Naive B cell (primary cell): ENCODE measurements around the gene ALDH1L2. TPM values are rescaled to one million over a fixed set of nuclear protein-coding genes. Genes with fewer than 3 reads are reported as not detected.
A peak's percentile ranks its signal among the peaks of the same experiment; 100 is the strongest.

ENCODE experiments used
- ATAC-seq, 2 donors: fragments of 150-1000 bp; cut with Tn5 transposase; 2 replicates each; pipeline ENCODE4 v1.10.0; 2021; ENCODE audit warnings: low read depth in 2 of 2, mild to moderate bottlenecking in 2 of 2, moderate library complexity in 2 of 2
- DNase-seq: peaks from one replicate; pipeline ENCODE4 v3.0.0; 2022
- H3K27ac Mint-ChIP-seq, 6 donors: one replicate each; pipeline ENCODE4 v1.8.0; 2020 to 2022; ENCODE audit warnings: mild to moderate bottlenecking in 6 of 6, mixed read lengths in 6 of 6, moderate library complexity in 5 of 6, inconsistent platforms in 2 of 6
- H3K27me3 Mint-ChIP-seq, 3 donors: one replicate each; pipeline ENCODE4 v1.8.0; 2021 to 2022; ENCODE audit warnings: mixed read lengths in 3 of 3, mild to moderate bottlenecking in 1 of 3
- H3K36me3 Mint-ChIP-seq, 2 donors: one replicate each; pipeline ENCODE4 v1.8.0; 2020 to 2022; ENCODE audit warnings: mixed read lengths in 2 of 2, inconsistent platforms in 1 of 2, mild to moderate bottlenecking in 1 of 2
- H3K4me1 Mint-ChIP-seq, 3 donors: one replicate each; pipeline ENCODE4 v1.8.0; 2020 to 2022; ENCODE audit warnings: mixed read lengths in 3 of 3, inconsistent platforms in 1 of 3, mild to moderate bottlenecking in 1 of 3, moderate library complexity in 1 of 3
- H3K4me3 Mint-ChIP-seq, 8 donors: one replicate each; pipeline ENCODE4 v1.8.0; 2020 to 2022; ENCODE audit warnings: mild to moderate bottlenecking in 8 of 8, mixed read lengths in 8 of 8, moderate library complexity in 8 of 8, inconsistent platforms in 2 of 8
- H3K9me3 Mint-ChIP-seq, 7 donors: one replicate each; pipeline ENCODE4 v1.8.0; 2020 to 2022; ENCODE audit warnings: mixed read lengths in 7 of 7, mild to moderate bottlenecking in 5 of 7, inconsistent platforms in 2 of 7, moderate library complexity in 1 of 7
- polyA plus RNA-seq, 6 donors: library from polyadenylated mRNA; unstranded; fragments of 300-500 nt; fragmentation: Illumina TruSeq; gene quantifications; one replicate each; pipeline ENCODE4 v1.2.3, GENCODE V29; 2021; ENCODE audit warnings: low read depth in 6 of 6

ALDH1L2 gene
- polyA plus RNA-seq, 6 donors from 2014 or later: not detected

GRCh38 chr12:105076913-105077312, 7.3 kb downstream of the ALDH1L2 start:
- H3K4me1 Mint-ChIP-seq: no peaks in the 10 kb centered on the region
- peaks cover 0 to 6% (median 5%) of the 10 kb centered on the region in 3 donors for H3K27me3 Mint-ChIP-seq
- H3K9me3 Mint-ChIP-seq: no peaks in the 10 kb centered on the region
- no peak for ATAC-seq
- H3K4me3 Mint-ChIP-seq: no peak overlapping the region
- no peaks in the 10 kb centered on the region for H3K36me3 Mint-ChIP-seq
- no peak for DNase-seq
- peak overlapping the region in 1 of 6 donors; percentile 42 for H3K27ac Mint-ChIP-seq

- peaks cover 0 to 6% (median 5%) of the 10 kb centered on the region in 3 donors for H3K27me3 Mint-ChIP-seq
- H3K4me1 Mint-ChIP-seq: no peaks in the 10 kb centered on the region
- no peaks in the 10 kb centered on the region for H3K36me3 Mint-ChIP-seq
- DNase-seq (no peak), ATAC-seq (no peak)
- H3K9me3 Mint-ChIP-seq: no peaks in the 10 kb centered on the region
- no peak overlapping the region for H3K4me3 Mint-ChIP-seq
- H3K27ac Mint-ChIP-seq: no peak overlapping the region
Measured at GRCh38 chr12:105076098-105076497, 8.2 kb downstream of the ALDH1L2 start.

- H3K27me3 Mint-ChIP-seq: no peaks in the 10 kb centered on the region
- peak overlapping the region in 1 of 6 donors; percentile 18 for H3K27ac Mint-ChIP-seq
- DNase-seq (no peak), ATAC-seq (no peak)
- no peaks in the 10 kb centered on the region for H3K36me3 Mint-ChIP-seq
- no peak overlapping the region for H3K4me3 Mint-ChIP-seq
- no peaks in the 10 kb centered on the region for H3K9me3 Mint-ChIP-seq
- peaks cover 0 to 10% (median 8%) of the 10 kb centered on the region in 3 donors for H3K4me1 Mint-ChIP-seq
Measured at GRCh38 chr12:105072888-105073488, 11.3 kb downstream of the ALDH1L2 start.

- Mint-ChIP-seq H3K27me3 (no peaks in the 10 kb centered on the region), H3K4me3 (no peak overlapping the region), H3K27ac (no peak overlapping the region), H3K36me3 (no peaks in the 10 kb centered on the region), H3K9me3 (no peaks in the 10 kb centered on the region), H3K4me1 (peaks cover 0 to 10% (median 8%) of the 10 kb centered on the region in 3 donors)
- ATAC-seq: no peak
- DNase-seq: no peak
Measured at GRCh38 chr12:105071981-105072380, 12.3 kb downstream of the ALDH1L2 start.

- peaks cover 0 to 10% (median 8%) of the 10 kb centered on the region in 3 donors for H3K4me1 Mint-ChIP-seq
Measured at GRCh38 chr12:105069936-105070702, 14.1 kb downstream of the ALDH1L2 start.

GRCh38 chr12:105067511-105068031, 16.7 kb downstream of the ALDH1L2 start:
- no peaks in the 10 kb centered on the region for H3K36me3 Mint-ChIP-seq
- H3K4me3 Mint-ChIP-seq: no peak overlapping the region
- DNase-seq (no peak), ATAC-seq (no peak)
- no peaks in the 10 kb centered on the region for H3K9me3 Mint-ChIP-seq
- H3K27ac Mint-ChIP-seq: no peak overlapping the region
- peaks cover 0 to 10% (median 8%) of the 10 kb centered on the region in 3 donors for H3K4me1 Mint-ChIP-seq
- peaks cover 4 to 7% (median 5%) of the 10 kb centered on the region in 3 donors for H3K27me3 Mint-ChIP-seq

More at GRCh38 chr12:105069936-105070702, 14.1 kb downstream of the ALDH1L2 start:
- DNase-seq: no peak
- peaks cover 0 to 7% (median under 1%) of the 10 kb centered on the region in 3 donors for H3K27me3 Mint-ChIP-seq
- H3K27ac Mint-ChIP-seq: peak overlapping the region in 1 of 6 donors; percentile 6
- no peaks in the 10 kb centered on the region for H3K9me3 Mint-ChIP-seq
- ATAC-seq: peak; percentile 27 to 30
- no peak overlapping the region for H3K4me3 Mint-ChIP-seq
- no peaks in the 10 kb centered on the region for H3K36me3 Mint-ChIP-seq

- H3K36me3 Mint-ChIP-seq: no peaks in the 10 kb centered on the region
- peak overlapping the region in 1 of 6 donors; percentile 41 for H3K27ac Mint-ChIP-seq
- ATAC-seq (no peak), DNase-seq (no peak)
- peaks cover 4 to 14% (median 7%) of the 10 kb centered on the region in 3 donors for H3K27me3 Mint-ChIP-seq
- peaks cover 0 to 2% (median 0%) of the 10 kb centered on the region in 3 donors for H3K4me1 Mint-ChIP-seq
- no peak overlapping the region for H3K4me3 Mint-ChIP-seq
- no peaks in the 10 kb centered on the region for H3K9me3 Mint-ChIP-seq
Measured at GRCh38 chr12:105064564-105065178, 19.6 kb downstream of the ALDH1L2 start.

GRCh38 chr12:105060715-105061378, 23.4 kb downstream of the ALDH1L2 start:
- Mint-ChIP-seq H3K27me3 (peaks cover 3 to 14% (median 4%) of the 10 kb centered on the region in 3 donors), H3K27ac (peak overlapping the region in 1 of 6 donors; percentile 31), H3K4me3 (peak overlapping the region in 1 of 8 donors; percentile 35), H3K36me3 (peaks cover 2 to 3% of the 10 kb centered on the region in 2 donors), H3K4me1 (no peaks in the 10 kb centered on the region), H3K9me3 (peaks cover 4 to 14% (median 11%) of the 10 kb centered on the region in 7 donors)
- ATAC-seq (no peak), DNase-seq (no peak)

- peaks cover 0 to 9% (median 0%) of the 10 kb centered on the region in 3 donors for H3K27me3 Mint-ChIP-seq
- ATAC-seq (no peak), DNase-seq (no peak)
- no peak overlapping the region for H3K4me3 Mint-ChIP-seq
- peaks cover 12 to 15% of the 10 kb centered on the region in 2 donors for H3K36me3 Mint-ChIP-seq
- no peak overlapping the region for H3K27ac Mint-ChIP-seq
- peaks cover 0 to 7% (median 2%) of the 10 kb centered on the region in 3 donors for H3K4me1 Mint-ChIP-seq
- H3K9me3 Mint-ChIP-seq: peaks cover 15 to 28% (median 23%) of the 10 kb centered on the region in 7 donors
Measured at GRCh38 chr12:105057174-105057573, 27.1 kb downstream of the ALDH1L2 start.

- H3K4me1 Mint-ChIP-seq: peaks cover 0 to 7% (median 2%) of the 10 kb centered on the region in 3 donors
- peak overlapping the region in 1 of 6 donors; percentile 27 for H3K27ac Mint-ChIP-seq
- no peaks in the 10 kb centered on the region for H3K27me3 Mint-ChIP-seq
- no peak overlapping the region for H3K4me3 Mint-ChIP-seq
- ATAC-seq: peak; percentile 84 to 92
- peak; percentile 70 for DNase-seq
- H3K9me3 Mint-ChIP-seq: peaks cover 15 to 28% (median 23%) of the 10 kb centered on the region in 7 donors
- H3K36me3 Mint-ChIP-seq: peaks cover 12 to 15% of the 10 kb centered on the region in 2 donors
Measured at GRCh38 chr12:105053116-105053572, 31.1 kb downstream of the ALDH1L2 start.

- Mint-ChIP-seq H3K36me3 (peaks cover 12 to 15% of the 10 kb centered on the region in 2 donors), H3K9me3 (peaks cover 12 to 24% (median 22%) of the 10 kb centered on the region in 7 donors), H3K27me3 (no peaks in the 10 kb centered on the region), H3K4me1 (peaks cover 0 to 7% (median 2%) of the 10 kb centered on the region in 3 donors), H3K4me3 (no peak overlapping the region), H3K27ac (no peak overlapping the region)
- no peak for DNase-seq
- no peak for ATAC-seq
Measured at GRCh38 chr12:105051981-105052380, 32.3 kb downstream of the ALDH1L2 start.

GRCh38 chr12:105048315-105048714, 35.9 kb downstream of the ALDH1L2 start:
- Mint-ChIP-seq H3K36me3 (no peaks in the 10 kb centered on the region), H3K27ac (no peak overlapping the region), H3K4me3 (no peak overlapping the region), H3K9me3 (peaks cover 0 to 2% (median 0%) of the 10 kb centered on the region in 7 donors), H3K27me3 (no peaks in the 10 kb centered on the region), H3K4me1 (peaks cover 0 to 7% (median 2%) of the 10 kb centered on the region in 3 donors)
- no peak for DNase-seq
- ATAC-seq: no peak

- no peak for ATAC-seq
- Mint-ChIP-seq H3K4me3 (no peak overlapping the region), H3K36me3 (no peaks in the 10 kb centered on the region), H3K9me3 (peaks cover 0 to 2% (median 0%) of the 10 kb centered on the region in 7 donors), H3K27ac (no peak overlapping the region), H3K27me3 (no peaks in the 10 kb centered on the region), H3K4me1 (no peaks in the 10 kb centered on the region)
- no peak for DNase-seq
Measured at GRCh38 chr12:105047308-105047707, 37.0 kb downstream of the ALDH1L2 start.
